SK-N-SH (cell line): ENCODE data around the gene OXCT1. TPM values are rescaled to one million over a fixed set of nuclear protein-coding genes. Genes with fewer than 3 reads are reported as not detected.

Experiments used
- CTCF ChIA-PET: fragments of 300-600, 350-600 bp; formaldehyde crosslinking; extraction: SDS; loops from one replicate; lab custom pipeline; 2021; lab: Yijun Ruan, JAX
- POLR2A ChIA-PET: fragments of 350-600 bp; sonication (Branson Sonifier 250); formaldehyde crosslinking; extraction: SDS; loops from one replicate; lab custom pipeline; 2020; ENCODE audit warnings: antibody characterized with exemption, inconsistent platforms; lab: Yijun Ruan, JAX
- DNase-seq: peaks from one replicate; pipeline ENCODE4 v3.0.0; 2012
- H2AFZ ChIP-seq: fragments of 200-600 bp; sonication (generic); 2 replicates; pipeline ENCODE4 v1.8.1; 2016; ENCODE audit warnings: antibody characterized with exemption, mild to moderate bottlenecking, low read depth
- H3F3A ChIP-seq: fragments of 200-600 bp; sonication (generic); replicated peaks from 2 replicates; pipeline ENCODE3; 2016; ENCODE audit warnings: antibody characterized with exemption, mild to moderate bottlenecking; ENCODE audit not compliant: insufficient read depth
- H3K27ac ChIP-seq, 2 experiments: fragments of 200-500 bp in 1 of 2; fragments of 200-600 bp in 1 of 2; sonication (Bioruptor generic) in 1 of 2; sonication (generic), shearing (Covaris generic) in 1 of 2; 2 replicates each; pipeline versions ENCODE4 v1.5.1 to v1.6.1; 2014 to 2016; ENCODE audit warnings: low read depth in 2 of 2, inconsistent platforms in 1 of 2, low read length in 1 of 2, mild to moderate bottlenecking in 1 of 2, mixed read lengths in 1 of 2
- H3K27me3 ChIP-seq: fragments of 200-600 bp; sonication (generic), shearing (Covaris generic); 2 replicates; pipeline ENCODE4 v1.6.1; 2016; ENCODE audit warnings: mixed run types; ENCODE audit not compliant: insufficient read depth
- H3K36me3 ChIP-seq, 2 experiments: fragments of 200-500 bp in 1 of 2; fragments of 200-600 bp in 1 of 2; sonication (Bioruptor generic) in 1 of 2; sonication (generic) in 1 of 2; replicated peaks in 1 of 2; 2 replicates each; pipeline versions ENCODE3 to v1.5.1; 2014 to 2016; ENCODE audit warnings: low read length in 1 of 2, mild to moderate bottlenecking in 1 of 2; ENCODE audit not compliant: insufficient read depth in 2 of 2, control insufficient read depth in 1 of 2
- H3K4me1 ChIP-seq, 2 experiments: fragments of 200-500 bp in 1 of 2; fragments of 200-600 bp in 1 of 2; sonication (Bioruptor generic) in 1 of 2; sonication (generic), shearing (Covaris generic) in 1 of 2; 2 replicates each; pipeline versions ENCODE4 v1.5.1 to v1.6.1; 2014 to 2016; ENCODE audit warnings: low read depth in 1 of 2, low read length in 1 of 2, mixed run types in 1 of 2; ENCODE audit not compliant: insufficient read depth in 2 of 2, control insufficient read depth in 1 of 2
- H3K4me2 ChIP-seq: fragments of 200-600 bp; sonication (generic), shearing (Covaris generic); 2 replicates; pipeline ENCODE4 v1.6.1; 2017; ENCODE audit warnings: mixed run types
- H3K4me3 ChIP-seq, 2 experiments: fragments of 200-500 bp in 1 of 2; fragments of 200-600 bp in 1 of 2; sonication (Bioruptor generic) in 1 of 2; sonication (generic), shearing (Covaris generic) in 1 of 2; 2 replicates each; pipeline versions ENCODE4 v1.5.1 to v1.8.1; 2014 to 2016; ENCODE audit warnings: low read depth in 2 of 2, inconsistent platforms in 1 of 2, low read length in 1 of 2, mild to moderate bottlenecking in 1 of 2, mixed read lengths in 1 of 2, moderate library complexity in 1 of 2
- H3K79me2 ChIP-seq: fragments of 200-600 bp; sonication (generic); 2 replicates; pipeline ENCODE4 v1.8.1; 2017; ENCODE audit warnings: mild to moderate bottlenecking; ENCODE audit not compliant: insufficient read depth
- H3K9ac ChIP-seq: fragments of 200-600 bp; sonication (generic); 2 replicates; pipeline ENCODE4 v1.6.1; 2017; ENCODE audit warnings: mixed run types
- H3K9me2 ChIP-seq: fragments of 200-600 bp; sonication (generic); 2 replicates; pipeline ENCODE4 v1.6.1; 2017; ENCODE audit warnings: mixed run types
- H3K9me3 ChIP-seq: fragments of 200-600 bp; sonication (generic); 2 replicates; pipeline ENCODE4 v1.6.1; 2017; ENCODE audit warnings: mixed run types, mild to moderate bottlenecking, moderate library complexity
- H4K20me1 ChIP-seq: fragments of 200-600 bp; sonication (generic); 2 replicates; pipeline ENCODE4 v1.6.1; 2017; ENCODE audit warnings: mild to moderate bottlenecking, mixed run types; ENCODE audit not compliant: insufficient read depth
- FOXM1 ChIP-seq: IDR thresholded peaks from 2 replicates; pipeline ENCODE4 v1.4.0; 2012; ENCODE audit warnings: low read depth, mild to moderate bottlenecking
- IRF3 ChIP-seq: fragments of 150-350 bp; IDR thresholded peaks from 2 replicates; pipeline ENCODE4 v1.6.1; 2016; ENCODE audit warnings: mild to moderate bottlenecking, low read depth, low read length
- RAD21 ChIP-seq: IDR thresholded peaks from 2 replicates; pipeline ENCODE4 v1.6.1; 2012; ENCODE audit warnings: mild to moderate bottlenecking, low read length
- RCOR1 ChIP-seq: fragments of 150-350 bp; IDR thresholded peaks from 2 replicates; pipeline ENCODE4 v1.6.1; 2017; ENCODE audit warnings: antibody characterized with exemption, low read length
- REST ChIP-seq: IDR thresholded peaks from 2 replicates; pipeline ENCODE4 v1.6.1; 2012; ENCODE audit warnings: mild to moderate bottlenecking, low read depth, low read length, moderate library complexity
- RFX5 ChIP-seq: IDR thresholded peaks from 2 replicates; pipeline ENCODE4 v1.6.1; 2012; ENCODE audit warnings: mild to moderate bottlenecking, improper control_type of control experiment, low read length
- USF1 ChIP-seq: IDR thresholded peaks from 2 replicates; pipeline ENCODE4 v1.4.0; 2012; ENCODE audit warnings: low read depth, borderline replicate concordance
- YY1 ChIP-seq: IDR thresholded peaks from 2 replicates; pipeline ENCODE4 v1.4.0; 2012; ENCODE audit warnings: low read depth, mild to moderate bottlenecking
- WGBS: methylation state at CpG from one replicate; pipeline ENCODE4 v1.1.6; 2017; ENCODE audit warnings: low lambda C conversion rate; 5-methylcytosine and 5-hydroxymethylcytosine counted together
- polyA plus RNA-seq, 3 experiments: library from polyadenylated mRNA; depleted of rRNA; stranded (reverse); fragments of >200 nt; gene quantifications; 2 replicates each; pipeline ENCODE4 v1.2.3, GENCODE V29; 2012
- TF ChIP-seq, protein P1 (sequence below): IDR thresholded peaks from 2 replicates; pipeline ENCODE4 v1.4.0; 2012; ENCODE audit warnings: low read depth, borderline replicate concordance

OXCT1 gene
- polyA plus RNA-seq, 1 of the 3 experiments (the other 2 are of a cell fraction) = 11.7 TPM

- H3K4me3 ChIP-seq = no peak overlapping the region
- H3K27ac ChIP-seq = no peak overlapping the region
- ChIA-PET POLR2A (no interaction called here), CTCF (no interaction called here)
- DNase-seq = no peak
- H3K4me1 ChIP-seq = peaks cover 2 to 6% of the 10 kb centered on the region in 2 experiments; a peak in 3 of 4 replicates
- no peaks in the 10 kb centered on the region for H3F3A ChIP-seq
- H2AFZ ChIP-seq = no peak overlapping the region
- no peak overlapping the region for H3K4me2 ChIP-seq
- no peaks in the 10 kb centered on the region for H4K20me1 ChIP-seq
- no peak overlapping the region for H3K9ac ChIP-seq
- no peaks in the 10 kb centered on the region for H3K79me2 ChIP-seq
- peaks cover 0 to 4% of the 10 kb centered on the region in 2 experiments for H3K36me3 ChIP-seq
- no peak for TF ChIP-seq RFX5
- TF ChIP-seq RCOR1 = no peak
- TF ChIP-seq RAD21 = no peak
- no peak for TF ChIP-seq IRF3
- 90% methylated on average over 2 of the region's 2 CpGs for WGBS
- H3K27me3 ChIP-seq = no peaks in the 10 kb centered on the region
- no peaks in the 10 kb centered on the region for H3K9me2 ChIP-seq
- no peaks in the 10 kb centered on the region for H3K9me3 ChIP-seq
Observed at GRCh38 chr5:41820150-41820549, 50.1 kb downstream of the OXCT1 start.

GRCh38 chr5:41817625-41818301 is 52.5 kb downstream of the OXCT1 start:
- Histone ChIP-seq H3K36me3 (no peaks in the 10 kb centered on the region), H2AFZ (no peak overlapping the region), H3K9ac (no peak overlapping the region), H3K4me1 (peaks cover 4 to 6% of the 10 kb centered on the region in 2 experiments; a peak in 3 of 4 replicates), H3K79me2 (no peaks in the 10 kb centered on the region), H3F3A (no peaks in the 10 kb centered on the region), H3K4me2 (no peak overlapping the region), H4K20me1 (no peaks in the 10 kb centered on the region), H3K4me3 (no peak overlapping the region), H3K9me2 (no peaks in the 10 kb centered on the region), H3K27me3 (no peaks in the 10 kb centered on the region), H3K27ac (no peak overlapping the region), H3K9me3 (no peaks in the 10 kb centered on the region)
- no peak for DNase-seq
- TF ChIP-seq, protein P1, sequence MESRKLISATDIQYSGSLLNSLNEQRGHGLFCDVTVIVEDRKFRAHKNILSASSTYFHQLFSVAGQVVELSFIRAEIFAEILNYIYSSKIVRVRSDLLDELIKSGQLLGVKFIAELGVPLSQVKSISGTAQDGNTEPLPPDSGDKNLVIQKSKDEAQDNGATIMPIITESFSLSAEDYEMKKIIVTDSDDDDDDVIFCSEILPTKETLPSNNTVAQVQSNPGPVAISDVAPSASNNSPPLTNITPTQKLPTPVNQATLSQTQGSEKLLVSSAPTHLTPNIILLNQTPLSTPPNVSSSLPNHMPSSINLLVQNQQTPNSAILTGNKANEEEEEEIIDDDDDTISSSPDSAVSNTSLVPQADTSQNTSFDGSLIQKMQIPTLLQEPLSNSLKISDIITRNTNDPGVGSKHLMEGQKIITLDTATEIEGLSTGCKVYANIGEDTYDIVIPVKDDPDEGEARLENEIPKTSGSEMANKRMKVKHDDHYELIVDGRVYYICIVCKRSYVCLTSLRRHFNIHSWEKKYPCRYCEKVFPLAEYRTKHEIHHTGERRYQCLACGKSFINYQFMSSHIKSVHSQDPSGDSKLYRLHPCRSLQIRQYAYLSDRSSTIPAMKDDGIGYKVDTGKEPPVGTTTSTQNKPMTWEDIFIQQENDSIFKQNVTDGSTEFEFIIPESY = no peak
- TF ChIP-seq USF1 (no peak), YY1 (no peak), REST (no peak), FOXM1 (no peak), RCOR1 (no peak)
- ChIA-PET POLR2A (no interaction called here), CTCF (no interaction called here)
